H1 (cell line): ENCODE data around the gene PPM1F. TPM values are rescaled to one million over a fixed set of nuclear protein-coding genes. Genes with fewer than 3 reads are reported as not detected.

Experiments used
- CTCF ChIA-PET: fragments of 300-600 bp; sonication (Branson Sonifier 250); formaldehyde crosslinking; loops from one replicate; lab custom pipeline; 2021; ENCODE audit not compliant: partially characterized antibody; lab: Charles Lee
- POLR2A ChIA-PET: fragments of 300-600 bp; sonication (Branson Sonifier 250); formaldehyde crosslinking; loops from one replicate; lab custom pipeline; 2021; ENCODE audit warnings: inconsistent platforms; ENCODE audit not compliant: partially characterized antibody; lab: Charles Lee
- DNase-seq, 2 experiments: peaks; one replicate each; pipeline versions ENCODE4 v3.0.0 to v3.0.0-alpha.2; 2010 to 2022; ENCODE audit warnings: low spot score in 2 of 2, low read depth in 1 of 2, mixed read lengths in 1 of 2
- FAIRE-seq: peaks from 2 replicates; lab custom pipeline; 2011; peaks lifted over from hg19 to GRCh38; lab: Jason Lieb, UNC
- H2AFZ ChIP-seq: 2 replicates; pipeline ENCODE4 v1.8.1; 2012; ENCODE audit warnings: low read length, inconsistent platforms
- H2AK5ac ChIP-seq: 2 replicates; pipeline ENCODE4 v1.6.1; 2013; ENCODE audit warnings: low read depth, low read length
- H2BK120ac ChIP-seq: replicated peaks from 2 replicates; pipeline ENCODE3; 2013; ENCODE audit warnings: low read depth, low read length, inconsistent platforms
- H2BK12ac ChIP-seq: 2 replicates; pipeline ENCODE4 v1.6.1; 2013; ENCODE audit warnings: low read depth, low read length
- H2BK15ac ChIP-seq: 2 replicates; pipeline ENCODE4 v1.6.1; 2013; ENCODE audit warnings: low read length
- H2BK20ac ChIP-seq: 2 replicates; pipeline ENCODE4 v1.6.1; 2013; ENCODE audit warnings: low read length
- H2BK5ac ChIP-seq: 2 replicates; pipeline ENCODE4 v1.6.1; 2013; ENCODE audit warnings: low read depth, low read length
- H3K14ac ChIP-seq: 2 replicates; pipeline ENCODE4 v1.6.1; 2013; ENCODE audit warnings: inconsistent platforms; ENCODE audit not compliant: insufficient read length
- H3K18ac ChIP-seq: 2 replicates; pipeline ENCODE4 v1.6.1; 2013; ENCODE audit warnings: low read length; ENCODE audit errors: extremely low read depth
- H3K23ac ChIP-seq: 2 replicates; pipeline ENCODE4 v1.6.1; 2013; ENCODE audit warnings: inconsistent platforms; ENCODE audit not compliant: insufficient read length
- H3K23me2 ChIP-seq: 2 replicates; pipeline ENCODE4 v1.6.1; 2013; ENCODE audit warnings: low read depth, low read length
- H3K27ac ChIP-seq: 2 replicates; pipeline ENCODE4 v1.6.1; 2011; ENCODE audit warnings: low read depth, low read length, inconsistent platforms
- H3K27me3 ChIP-seq, 4 experiments: replicated peaks in 1 of 4; 1 replicate in 1 of 4; 2 replicates in 3 of 4; pipeline versions ENCODE4 v1.6.1 to v1.8.1; 2011 to 2013; ENCODE audit warnings: low read length in 3 of 4, mild to moderate bottlenecking in 3 of 4, inconsistent platforms in 2 of 4, mixed read lengths in 2 of 4, moderate library complexity in 1 of 4; ENCODE audit not compliant: control insufficient read depth in 3 of 4, insufficient read depth in 3 of 4; ENCODE audit errors: extremely low read depth in 1 of 4
- H3K36me3 ChIP-seq, 4 experiments: 2 replicates each; pipeline versions ENCODE4 v1.6.1 to v1.8.1; 2011 to 2013; ENCODE audit warnings: mild to moderate bottlenecking in 4 of 4, low read length in 3 of 4, moderate library complexity in 2 of 4, control low read depth in 1 of 4, inconsistent platforms in 1 of 4; ENCODE audit not compliant: insufficient read depth in 4 of 4, control insufficient read depth in 2 of 4
- H3K4ac ChIP-seq: replicated peaks from 2 replicates; pipeline ENCODE3; 2013; ENCODE audit warnings: low read length, low read depth, mixed read lengths, inconsistent platforms; ENCODE audit not compliant: insufficient read length
- H3K4me1 ChIP-seq, 4 experiments: replicated peaks in 1 of 4; 1 replicate in 1 of 4; 2 replicates in 3 of 4; pipeline versions ENCODE4 v1.6.1 to v1.8.1; 2011 to 2013; ENCODE audit warnings: low read length in 3 of 4, inconsistent platforms in 2 of 4, mixed read lengths in 1 of 4; ENCODE audit not compliant: insufficient read depth in 4 of 4, control insufficient read depth in 3 of 4
- H3K4me2 ChIP-seq, 2 experiments: 2 replicates each; pipeline versions ENCODE4 v1.6.1 to v1.8.1; 2011 to 2013; ENCODE audit warnings: low read depth in 2 of 2, low read length in 2 of 2, control low read depth in 1 of 2, inconsistent platforms in 1 of 2, mild to moderate bottlenecking in 1 of 2; ENCODE audit not compliant: insufficient read depth in 1 of 2
- H3K4me3 ChIP-seq, 4 experiments: fragments of 200-600, 300-600 bp in 1 of 4; sonication (generic), shearing (Covaris generic), sonication (Bioruptor Twin) in 1 of 4; 2 replicates each; pipeline versions ENCODE4 v1.5.1 to v1.8.1; 2011 to 2016; ENCODE audit warnings: low read length in 4 of 4, low read depth in 3 of 4, control low read depth in 2 of 4, inconsistent platforms in 2 of 4, mild to moderate bottlenecking in 2 of 4, mixed read lengths in 1 of 4, moderate library complexity in 1 of 4; ENCODE audit not compliant: insufficient read depth in 2 of 4; ENCODE audit errors: extremely low read depth in 1 of 4
- H3K56ac ChIP-seq: replicated peaks from 2 replicates; pipeline ENCODE3; 2013; ENCODE audit warnings: low read depth, mild to moderate bottlenecking, mixed read lengths, low read length, inconsistent platforms; ENCODE audit not compliant: insufficient read length
- H3K79me1 ChIP-seq: 2 replicates; pipeline ENCODE4 v1.6.1; 2013; ENCODE audit warnings: low read depth, low read length, control low read depth
- H3K79me2 ChIP-seq, 2 experiments: 2 replicates each; pipeline versions ENCODE4 v1.6.1 to v1.8.1; 2012 to 2013; ENCODE audit warnings: low read length in 2 of 2, mild to moderate bottlenecking in 2 of 2, inconsistent platforms in 1 of 2; ENCODE audit not compliant: insufficient read depth in 2 of 2, control insufficient read depth in 1 of 2
- H3K9ac ChIP-seq, 4 experiments: replicated peaks in 1 of 4; 1 replicate in 1 of 4; 2 replicates in 3 of 4; pipeline versions ENCODE4 v1.6.1 to v1.8.1; 2011 to 2013; ENCODE audit warnings: low read depth in 3 of 4, low read length in 3 of 4, control low read depth in 2 of 4, mild to moderate bottlenecking in 2 of 4, moderate library complexity in 2 of 4, inconsistent platforms in 1 of 4; ENCODE audit errors: extremely low read depth in 1 of 4
- H3K9me3 ChIP-seq, 2 experiments: 2 replicates each; pipeline versions ENCODE4 v1.6.1 to v1.8.1; 2012 to 2013; ENCODE audit warnings: mild to moderate bottlenecking in 2 of 2, moderate library complexity in 2 of 2, control low read depth in 1 of 2, inconsistent platforms in 1 of 2, low read depth in 1 of 2, low read length in 1 of 2, mixed read lengths in 1 of 2; ENCODE audit not compliant: insufficient read depth in 2 of 2
- H4K20me1 ChIP-seq, 2 experiments: replicated peaks in 1 of 2; 2 replicates each; pipeline versions ENCODE3 to v1.8.1; 2011 to 2013; ENCODE audit warnings: inconsistent platforms in 2 of 2, low read length in 2 of 2, mild to moderate bottlenecking in 1 of 2; ENCODE audit not compliant: insufficient read depth in 2 of 2, control insufficient read depth in 1 of 2
- H4K5ac ChIP-seq: 2 replicates; pipeline ENCODE4 v1.6.1; 2013; ENCODE audit warnings: low read length, low read depth, mixed read lengths, inconsistent platforms; ENCODE audit not compliant: insufficient read length
- H4K8ac ChIP-seq: 2 replicates; pipeline ENCODE4 v1.8.0; 2013; ENCODE audit warnings: mild to moderate bottlenecking, moderate library complexity, low read length, inconsistent platforms; ENCODE audit not compliant: insufficient read depth; ENCODE audit errors: extremely low read depth
- H4K91ac ChIP-seq: replicated peaks from 2 replicates; pipeline ENCODE3; 2013; ENCODE audit warnings: low read length, mixed read lengths, inconsistent platforms; ENCODE audit not compliant: insufficient read length
- ASH2L ChIP-seq: fragments of 200-600, 300-600 bp; sonication (generic); IDR thresholded peaks from one replicate; pipeline ENCODE4 v1.7.1; 2017; ENCODE audit warnings: low read length
- CTCF ChIP-seq, 3 experiments: IDR thresholded peaks; 1 replicate in 2 of 3; 2 replicates in 1 of 3; pipeline versions ENCODE4 v1.5.1 to v1.6.1; 2011; ENCODE audit warnings: low read length in 3 of 3, mild to moderate bottlenecking in 3 of 3, inconsistent platforms in 2 of 3, low read depth in 1 of 3, moderate library complexity in 1 of 3; ENCODE audit not compliant: insufficient read depth in 1 of 3; ENCODE audit errors: control extremely low read depth in 1 of 3
- EGR1 ChIP-seq: IDR thresholded peaks from 2 replicates; pipeline ENCODE4 v1.6.1; 2011; ENCODE audit warnings: low read depth, low read length, borderline replicate concordance
- GTF2F1 ChIP-seq: IDR thresholded peaks from 2 replicates; pipeline ENCODE4 v1.6.1; 2012; ENCODE audit warnings: low read depth, low read length, improper control_type of control experiment, borderline replicate concordance
- JUND ChIP-seq: IDR thresholded peaks from 2 replicates; pipeline ENCODE4 v1.6.1; 2011; ENCODE audit warnings: mild to moderate bottlenecking, improper control_type of control experiment, low read length
- NRF1 ChIP-seq: IDR thresholded peaks from 2 replicates; pipeline ENCODE4 v1.6.1; 2011; ENCODE audit warnings: mild to moderate bottlenecking, low read depth, low read length, improper control_type of control experiment
- SP2 ChIP-seq: IDR thresholded peaks from 2 replicates; pipeline ENCODE4 v1.6.1; 2012; ENCODE audit warnings: mild to moderate bottlenecking, low read length, inconsistent platforms
- SRF ChIP-seq: IDR thresholded peaks from 2 replicates; pipeline ENCODE4 v1.6.1; 2011; ENCODE audit warnings: mild to moderate bottlenecking, low read depth, low read length, moderate library complexity
- TAF1 ChIP-seq: IDR thresholded peaks from 2 replicates; pipeline ENCODE4 v1.6.1; 2011; ENCODE audit warnings: mild to moderate bottlenecking, low read depth, low read length
- TAF7 ChIP-seq: optimal IDR thresholded peaks from 2 replicates; pipeline ENCODE3; 2011; ENCODE audit warnings: low read depth, mild to moderate bottlenecking, inconsistent platforms, low read length, moderate library complexity, borderline replicate concordance
- TCF12 ChIP-seq: IDR thresholded peaks from 2 replicates; pipeline ENCODE4 v1.6.1; 2011; ENCODE audit warnings: low read depth, mild to moderate bottlenecking, low read length
- ZNF274 ChIP-seq: IDR thresholded peaks from 2 replicates; pipeline ENCODE4 v1.7.0; 2012; ENCODE audit warnings: low read length, borderline replicate concordance; ENCODE audit errors: extremely low read depth
- WGBS, 2 experiments: shearing (Covaris generic) in 1 of 2; methylation state at CpG; one replicate each; pipeline versions ENCODE4 v1.1.6 to v1.1.7; 2013 to 2015; ENCODE audit warnings: low lambda C conversion rate in 2 of 2, mixed read lengths in 2 of 2, inconsistent platforms in 1 of 2, low coverage in 1 of 2, missing lambda C conversion rate in 1 of 2; ENCODE audit not compliant: insufficient replicate concordance in 2 of 2, insufficient coverage in 1 of 2, insufficient read length in 1 of 2; ENCODE audit errors: extremely low coverage in 1 of 2, missing lambda C conversion rate in 1 of 2; 5-methylcytosine and 5-hydroxymethylcytosine counted together
- polyA plus RNA-seq, 7 experiments: library from polyadenylated mRNA; depleted of rRNA in 3 of 7; stranded (reverse) in 5 of 7; unstranded in 2 of 7; fragments of >200 nt in 5 of 7; fragments of 200-250 nt in 2 of 7; gene quantifications; 1 replicate in 5 of 7; 2 replicates in 1 of 7; 4 replicates in 1 of 7; pipeline versions ENCODE4 v1.2.1 to v1.2.3, GENCODE V29; 2011 to 2013; ENCODE audit warnings: missing spikeins in 2 of 7, mixed read lengths in 2 of 7
- total RNA-seq: library from RNA; stranded (reverse); fragmentation: NEBNext Ultra II Directional; extraction: Animal tissue kit (Norgen Biotek cat#: 25700); gene quantifications from 2 replicates; pipeline ENCODE4 v1.2.1, GENCODE V29; 2021

Gene PPM1F
- total and polyA plus RNA-seq, 2 of the 8 experiments (the other 6 are each of a cell fraction or from before 2014, with no cell fraction given) = 12.4 to 22.8 TPM

- Histone ChIP-seq H3K27ac (no peak overlapping the region), H2AFZ (no peak overlapping the region), H3K79me2 (no peaks in the 10 kb centered on the region), H2BK5ac (no peak overlapping the region), H3K9me3 (no peaks in the 10 kb centered on the region), H4K8ac (no peak overlapping the region), H3K4me2 (no peak overlapping the region), H3K4ac (no peak overlapping the region), H3K27me3 (no peaks in the 10 kb centered on the region), H2BK12ac (no peak overlapping the region), H3K14ac (no peak overlapping the region), H4K91ac (no peak overlapping the region), H3K56ac (no peak overlapping the region), H3K23me2 (no peaks in the 10 kb centered on the region), H2BK20ac (no peak overlapping the region), H2AK5ac (no peak overlapping the region), H4K5ac (no peak overlapping the region), H3K4me1 (peaks cover 1 to 9% (median 3%) of the 10 kb centered on the region in 4 experiments; a peak in 5 of 7 replicates), H3K9ac (no peak overlapping the region), H2BK15ac (no peak overlapping the region), H3K23ac (no peak overlapping the region), H2BK120ac (no peak overlapping the region), H3K4me3 (no peak overlapping the region), H3K18ac (no peak overlapping the region), H4K20me1 (peaks cover 0 to 2% of the 10 kb centered on the region in 2 experiments), H3K79me1 (no peaks in the 10 kb centered on the region), H3K36me3 (0 out of 8 replicates have a peak, but pooled peaks cover 0 to 3% (median 1%) of the 10 kb centered on the region in 4 experiments)
- CTCF ChIA-PET = interaction anchor here (0.6 to 1.7 kb wide), 2 partner anchors 33 to 158 kb away, joined by 3 read pairs; no protein-coding TSS in a partner anchor
- 96% methylated on average over 23 of the region's 23 CpGs; no CpG with 5 or more reads in 1 of the 2 experiments for WGBS, 2 experiments
- no peak for FAIRE-seq
- DNase-seq = no peak
- POLR2A ChIA-PET = interaction anchor here (0.5 to 0.6 kb wide), 2 partner anchors 13 to 119 kb away, joined by 3 to 5 read pairs; no protein-coding TSS in a partner anchor
- no peak for TF ChIP-seq EGR1
- TF ChIP-seq GTF2F1 = no peak
- TF ChIP-seq ZNF274 = no peak
- no peak for TF ChIP-seq TCF12
- TF ChIP-seq SP2 = no peak
- TF ChIP-seq ASH2L = no peak
- no peak for TF ChIP-seq TAF7
- TF ChIP-seq JUND = no peak
- no peak for TF ChIP-seq TAF1
- no peak for TF ChIP-seq SRF
- TF ChIP-seq CTCF (IDR thresholded peaks at IDR 0.05; ENCODE audit: control extremely low read depth in 1 of 3, insufficient read depth in 1 of 3, low read depth in 1 of 3, low read length in 3 of 3) = no peak
- no peak for TF ChIP-seq NRF1
These were observed 19.2 kb downstream of the PPM1F start for GRCh38 chr22:21933413-21933812.
